TTC549 (cell line): ENCODE data around the gene FBXO10.

Source experiments
- FAIRE-seq: peaks from 2 replicates; lab custom pipeline; 2012; peaks lifted over from hg19 to GRCh38; lab: Jason Lieb, UNC

FBXO10 gene

DNA sequence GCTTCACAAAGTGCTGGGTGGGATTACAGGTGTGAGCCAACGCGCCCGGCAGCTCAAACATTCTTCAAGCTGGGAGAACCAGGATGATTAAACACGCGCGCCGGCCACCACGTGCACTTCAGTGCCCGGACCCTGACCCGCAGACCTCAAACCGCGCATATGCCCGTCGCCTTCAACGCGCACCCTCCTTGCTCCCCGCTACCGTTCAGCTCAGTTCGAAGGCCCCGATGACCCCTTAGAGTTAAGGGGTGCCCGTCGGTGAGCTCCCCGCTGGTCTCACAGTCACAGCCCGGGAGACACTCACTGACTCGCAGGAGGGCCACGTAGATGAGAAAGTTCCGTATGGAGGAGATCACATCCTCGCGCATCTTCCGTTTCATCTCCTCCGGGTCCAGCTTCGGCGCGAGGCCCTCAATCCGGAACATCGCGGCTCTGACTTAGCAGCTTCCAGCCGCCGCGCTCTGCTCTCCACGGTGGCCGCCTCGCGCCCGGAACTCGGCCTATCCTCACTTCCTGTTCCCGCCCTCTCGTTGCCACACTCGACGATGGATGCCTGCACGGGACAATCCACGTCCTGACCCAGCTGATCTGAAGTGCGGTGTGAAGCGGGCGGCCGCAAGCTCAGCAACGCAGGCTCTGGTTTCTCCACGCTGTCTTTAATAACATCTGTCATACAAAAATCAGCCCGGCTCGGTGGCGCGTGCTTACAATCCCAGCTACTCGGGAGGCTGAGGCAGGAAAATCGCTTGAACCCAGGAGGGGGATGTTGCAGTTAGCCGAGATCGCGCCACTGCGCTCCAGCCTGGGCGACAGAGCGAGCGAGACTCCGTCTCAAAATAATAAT lies 16.1 kb upstream of the FBXO10 start, which contains the start of gene TOMM5:
TOMM5 (minus strand) TSS at position 490 of the 844 bp plus-strand sequence; CDS start at position 425, 65 bp downstream.
- no peak for FAIRE-seq

GRCh38 chr9:37587521-37587920 lies 11.3 kb upstream of the FBXO10 start:
- no peak for FAIRE-seq

GRCh38 chr9:37583522-37584121 lies 7.4 kb upstream of the FBXO10 start:
- no peak for FAIRE-seq

DNA sequence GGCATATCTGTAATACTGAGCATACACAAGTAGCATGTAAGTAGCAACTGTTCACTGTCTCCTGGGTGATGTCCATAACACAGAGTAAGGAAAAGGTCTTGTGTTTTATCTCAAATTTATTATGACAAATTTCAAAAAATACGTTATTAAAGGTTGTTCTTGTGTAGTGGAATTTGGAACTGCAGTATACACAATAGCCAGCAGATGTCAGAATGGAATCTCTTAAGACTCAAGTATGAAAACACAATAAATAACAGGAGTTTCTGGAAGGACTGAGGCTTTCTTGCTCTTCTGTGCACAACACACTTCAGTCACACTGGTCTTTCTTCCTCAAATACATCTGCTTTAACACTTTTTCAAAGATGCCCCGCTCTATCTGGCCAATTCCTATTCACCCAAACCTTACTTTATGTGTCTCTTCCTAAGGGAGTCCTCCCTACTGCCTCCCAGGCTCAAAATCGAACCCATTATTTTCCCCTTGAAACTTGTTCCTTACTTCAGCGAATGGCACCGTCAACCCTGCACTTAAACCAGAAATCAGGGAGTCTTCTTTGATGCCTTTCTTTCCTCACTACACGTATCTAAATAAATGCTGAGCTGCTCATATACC lies 6.5 kb upstream of the FBXO10 start:
- peak; percentile 79 for FAIRE-seq

DNA sequence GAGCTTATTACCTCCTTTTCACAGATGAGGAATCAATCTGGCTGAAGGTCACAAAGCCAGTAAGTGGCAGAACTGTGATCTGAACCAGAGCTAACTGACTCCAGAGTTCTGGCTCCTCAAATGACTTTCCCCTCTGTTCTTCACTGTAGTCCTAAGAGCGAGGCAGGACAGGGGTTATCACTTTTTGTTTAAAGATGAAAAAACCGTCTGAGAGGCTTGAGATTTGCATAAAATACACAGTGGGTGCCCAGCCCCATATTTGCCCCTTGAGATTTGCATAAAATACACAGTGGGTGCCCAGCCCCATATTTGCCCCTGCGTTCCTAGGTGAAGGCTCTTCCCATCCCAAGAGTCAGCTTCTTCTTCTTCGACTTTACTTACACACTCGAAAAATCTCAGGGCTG lies 667 bp downstream of the FBXO10 start:
- FAIRE-seq: no peak

DNA sequence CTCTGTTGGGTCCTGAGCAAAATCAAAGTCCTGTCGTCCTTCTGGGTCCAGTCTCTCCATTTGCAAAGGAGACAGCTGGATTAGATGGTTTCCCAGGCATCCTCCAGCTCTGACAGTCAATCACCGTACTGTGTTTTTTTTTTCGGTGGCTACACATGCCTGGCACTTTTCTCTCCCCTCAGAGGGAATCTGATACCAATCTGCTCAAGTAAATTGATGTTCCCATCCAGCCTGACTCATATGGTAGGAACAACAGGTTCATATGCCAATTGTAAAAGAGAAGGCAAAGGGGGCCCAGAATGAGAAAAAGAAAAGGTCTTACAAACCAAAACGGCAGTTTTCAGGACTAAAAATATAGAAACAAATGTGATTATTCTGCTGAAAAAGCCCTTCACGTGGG lies 1.2 kb downstream of the FBXO10 start:
- FAIRE-seq: no peak

- FAIRE-seq: no peak
Measured at GRCh38 chr9:37574241-37574721, 1.9 kb downstream of the FBXO10 start.

GRCh38 chr9:37571282-37571681 lies 4.9 kb downstream of the FBXO10 start:
- FAIRE-seq: no peak

GRCh38 chr9:37566716-37567115 lies 9.5 kb downstream of the FBXO10 start:
- FAIRE-seq: no peak

DNA sequence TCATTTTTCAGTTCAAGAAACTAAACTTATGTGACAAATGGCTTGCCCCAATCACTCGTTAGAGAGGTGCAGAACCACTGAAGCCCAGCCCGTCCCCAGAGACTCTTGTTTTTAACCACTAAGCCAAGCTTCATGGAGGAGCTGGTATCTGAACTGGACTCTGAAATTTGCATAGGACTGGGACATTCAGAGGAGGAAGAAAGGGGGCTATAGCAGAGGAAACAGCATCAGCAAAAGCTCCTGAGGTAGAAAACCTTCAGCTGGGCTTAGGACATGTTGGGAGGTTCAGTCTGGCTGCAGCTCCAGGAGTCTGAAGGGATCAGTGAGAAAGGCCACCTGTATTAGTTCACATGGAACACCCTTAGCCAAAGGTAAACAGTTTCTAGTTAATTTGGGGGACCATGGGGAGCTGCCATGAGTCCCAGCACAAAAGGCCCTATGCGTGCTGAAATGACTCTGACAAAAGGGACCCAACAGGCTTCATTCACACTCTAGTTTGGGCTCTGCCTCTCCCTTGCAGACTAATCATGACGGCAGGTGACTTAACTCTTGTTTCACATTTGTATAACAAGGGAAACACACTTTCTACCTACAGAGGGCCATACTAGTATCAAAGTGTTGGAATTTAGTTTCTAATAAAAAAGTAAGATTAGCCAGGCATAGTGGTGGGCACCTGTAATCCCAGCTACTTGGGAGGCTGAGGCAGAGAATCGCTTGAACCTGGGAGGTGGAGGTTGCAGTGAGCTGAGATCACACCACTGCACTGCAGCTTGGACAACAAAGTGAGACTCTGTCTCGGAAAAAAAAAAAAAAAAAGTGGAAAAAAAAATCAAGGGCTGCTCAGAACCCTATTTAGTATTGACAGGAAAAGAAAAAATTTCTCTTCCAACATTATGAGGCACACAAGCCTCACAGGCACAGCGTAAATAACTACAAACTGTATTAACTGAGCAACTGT lies 10.2 kb downstream of the FBXO10 start:
- no peak for FAIRE-seq

DNA sequence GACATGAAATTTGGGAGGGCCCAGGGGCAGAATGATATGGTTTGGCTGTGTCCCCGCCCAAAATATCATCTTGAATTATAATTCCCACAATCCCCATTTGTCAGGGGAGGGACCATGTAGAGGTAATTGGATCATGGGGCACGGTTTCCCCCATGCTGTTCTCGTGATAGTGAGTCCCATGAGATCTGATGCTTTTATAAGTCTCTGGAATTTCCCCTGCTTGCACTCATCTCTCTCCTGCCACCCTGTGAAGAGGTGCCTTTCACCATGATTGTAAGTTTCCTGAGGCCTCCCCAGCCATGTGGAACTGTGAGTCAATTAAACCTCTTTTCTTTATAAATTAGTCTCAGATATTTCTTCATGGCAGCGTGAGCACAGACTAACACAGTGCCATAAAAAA lies 11.3 kb downstream of the FBXO10 start:
- FAIRE-seq: no peak

GRCh38 chr9:37563806-37564513 lies 12.2 kb downstream of the FBXO10 start:
- FAIRE-seq: no peak

GRCh38 chr9:37562826-37563225 lies 13.4 kb downstream of the FBXO10 start:
- no peak for FAIRE-seq

GRCh38 chr9:37561682-37562081 lies 14.5 kb downstream of the FBXO10 start:
- FAIRE-seq: no peak

- FAIRE-seq: no peak
Measured at GRCh38 chr9:37559855-37560592, 16.2 kb downstream of the FBXO10 start.

DNA sequence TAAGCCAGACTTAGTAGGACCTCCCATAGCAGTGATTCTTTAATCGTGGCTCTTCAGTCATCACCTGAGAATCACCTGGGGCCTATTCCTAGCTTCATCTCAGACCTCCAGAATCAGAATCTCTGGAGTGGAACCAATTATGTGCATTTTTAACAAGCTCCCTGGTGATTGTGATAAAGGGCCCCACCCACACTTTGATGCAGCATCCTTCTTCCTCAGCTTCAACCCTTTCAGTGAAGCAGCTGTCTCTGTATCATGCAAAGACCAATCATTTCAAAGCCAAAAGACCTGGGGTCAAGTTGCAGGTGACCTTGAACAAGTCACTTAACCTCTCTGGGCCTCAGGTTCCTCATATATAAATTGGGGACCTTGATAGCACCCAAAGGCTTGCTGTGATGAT lies 17.1 kb downstream of the FBXO10 start:
- FAIRE-seq: no peak

DNA sequence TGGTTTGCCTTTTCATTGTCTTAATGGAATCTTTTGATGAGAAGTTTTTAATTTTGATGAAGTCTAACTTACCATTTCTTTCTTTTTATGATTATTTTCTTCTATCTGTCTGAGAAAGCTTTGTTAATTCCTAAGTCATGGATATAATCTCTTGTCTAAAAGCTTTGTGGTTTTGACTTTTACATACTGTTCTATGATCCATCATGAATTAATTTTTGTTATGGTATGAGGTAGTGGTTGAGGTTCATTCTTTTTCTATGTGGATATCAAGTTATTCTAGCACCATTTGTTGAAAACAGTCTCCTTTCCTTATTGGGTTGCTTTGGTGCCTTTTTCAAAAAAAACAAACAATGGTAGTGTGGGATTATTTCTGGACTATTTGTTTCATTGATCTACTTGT lies 20.4 kb downstream of the FBXO10 start:
- FAIRE-seq: no peak

DNA sequence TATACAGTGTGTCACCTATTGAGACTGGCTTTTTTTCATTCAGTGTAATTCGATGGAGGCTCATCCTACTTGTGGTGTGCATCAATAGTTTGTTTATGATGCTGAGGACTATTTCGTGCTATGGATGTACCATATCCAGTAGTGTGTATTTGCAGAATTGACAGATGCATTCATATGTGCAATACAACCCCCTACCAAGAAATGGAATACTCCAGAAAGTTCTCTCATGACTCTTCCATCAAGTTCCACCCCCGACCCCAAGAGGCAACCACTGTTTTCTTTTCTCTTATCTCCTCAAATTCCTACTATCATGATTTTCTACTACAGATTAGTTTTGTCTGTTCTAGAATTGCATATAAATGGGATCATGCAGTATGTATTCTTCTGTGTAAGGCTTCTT lies 21.9 kb downstream of the FBXO10 start:
- no peak for FAIRE-seq

GRCh38 chr9:37551888-37552287 lies 24.3 kb downstream of the FBXO10 start:
- no peak for FAIRE-seq

- no peak for FAIRE-seq
Measured at GRCh38 chr9:37551468-37551867, 24.7 kb downstream of the FBXO10 start.

- no peak for FAIRE-seq
Measured at GRCh38 chr9:37550781-37551180, 25.4 kb downstream of the FBXO10 start.
